NCI-H2227 (cell line): ENCODE measurements around the gene CMTM3.
"Not testable (repeated sequence)": the region's sequence is repeated elsewhere in the genome, so short reads cannot be mapped to it uniquely, and the experiment has no call there.

Experiments used
- DNase-seq: peaks from one replicate; lab custom pipeline; 2025; ENCODE audit not compliant: unreplicated experiment; lab: John Stamatoyannopoulos, UW

CMTM3 gene

GRCh38 chr16:66604376-66605176 is at the start of gene CMTM3:
Gene CMTM3, plus strand, starts transcription at chr16:66604704. Its CDS starts 102 bp downstream, at chr16:66604806.
- peak; percentile 77 for DNase-seq

GRCh38 chr16:66560107-66560506 is 44.4 kb upstream of the CMTM3 start:
- DNase-seq, result no peak

GRCh38 chr16:66561381-66562080 is 43.0 kb upstream of the CMTM3 start:
- no peak for DNase-seq

GRCh38 chr16:66562409-66562808 is 42.1 kb upstream of the CMTM3 start:
- DNase-seq, result no peak

GRCh38 chr16:66562986-66563385 is 41.5 kb upstream of the CMTM3 start:
- DNase-seq, result no peak

- DNase-seq, result no peak
These were observed 40.8 kb upstream of the CMTM3 start for GRCh38 chr16:66563574-66564334.

GRCh38 chr16:66566051-66566901 is 38.2 kb upstream of the CMTM3 start, which contains the start of gene CMTM1:
Gene CMTM1, plus strand, starts transcription at chr16:66566439. Its CDS starts 75 bp downstream, at chr16:66566514.
- no peak for DNase-seq

- not testable (repeated sequence) for DNase-seq
These were observed 37.2 kb upstream of the CMTM3 start for GRCh38 chr16:66567270-66567669.

- DNase-seq, result no peak
These were observed 36.1 kb upstream of the CMTM3 start for GRCh38 chr16:66568355-66568754.

- no peak for DNase-seq
These were observed 35.4 kb upstream of the CMTM3 start for GRCh38 chr16:66569131-66569530.

- DNase-seq, result no peak
These were observed 34.6 kb upstream of the CMTM3 start for GRCh38 chr16:66569827-66570405.

- DNase-seq, result no peak
These were observed 32.1 kb upstream of the CMTM3 start for GRCh38 chr16:66572356-66572755.

GRCh38 chr16:66574081-66574480 is 30.4 kb upstream of the CMTM3 start:
- DNase-seq, result no peak

GRCh38 chr16:66574531-66574930 is 30.0 kb upstream of the CMTM3 start:
- no peak for DNase-seq

- DNase-seq, result no peak
These were observed 29.4 kb upstream of the CMTM3 start for GRCh38 chr16:66575060-66575459.

- no peak for DNase-seq
These were observed 28.2 kb upstream of the CMTM3 start for GRCh38 chr16:66576296-66576695.

GRCh38 chr16:66578651-66579531 is 25.6 kb upstream of the CMTM3 start, which contains the start of gene CMTM2:
Gene CMTM2, plus strand, starts transcription at chr16:66579463. Its CDS starts 145 bp downstream, at chr16:66579608.
- DNase-seq, result peak; percentile 9

GRCh38 chr16:66580605-66581209 is 23.8 kb upstream of the CMTM3 start:
- DNase-seq, result no peak
